ENCODE measurements around the gene F8A1.
"Not testable (repeated sequence)": the region's sequence is repeated elsewhere in the genome, so short reads cannot be mapped to it uniquely, and the experiment has no call there.

The F8A1 gene

GRCh38 chrX:154886069-154886788 is at the start of gene F8A1:
TSS of gene F8A1 (plus strand) at chrX:154886355. CDS start at chrX:154886375, 20 bp downstream.
- peak; percentile 12 for DNase-seq (ENCODE audit: low read depth)

- DNase-seq (ENCODE audit: low read depth): no peak
These were observed 45.3 kb upstream of the F8A1 start for GRCh38 chrX:154840856-154841255.

- DNase-seq (ENCODE audit: low read depth): no peak
These were observed 35.1 kb upstream of the F8A1 start for GRCh38 chrX:154850957-154851611.

- DNase-seq (ENCODE audit: low read depth): no peak
These were observed 30.9 kb upstream of the F8A1 start for GRCh38 chrX:154855256-154855655.

- not testable (repeated sequence) for DNase-seq (ENCODE audit: low read depth)
These were observed 17.6 kb upstream of the F8A1 start for GRCh38 chrX:154868522-154868921.

- no peak for DNase-seq (ENCODE audit: low read depth)
These were observed 12.8 kb upstream of the F8A1 start for GRCh38 chrX:154873329-154873728.

GRCh38 chrX:154884069-154884468 is 2.1 kb upstream of the F8A1 start:
- DNase-seq (ENCODE audit: low read depth): not testable (repeated sequence)

- not testable (repeated sequence) for DNase-seq (ENCODE audit: low read depth)
These were observed 1.1 kb upstream of the F8A1 start for GRCh38 chrX:154885057-154885456.

GRCh38 chrX:154885549-154885948 is 606 bp upstream of the F8A1 start:
- DNase-seq (ENCODE audit: low read depth): not testable (repeated sequence)

GRCh38 chrX:154886789-154887221 is 650 bp downstream of the F8A1 start:
- not testable (repeated sequence) for DNase-seq (ENCODE audit: low read depth)

GRCh38 chrX:154890990-154891639 is 5.0 kb downstream of the F8A1 start:
- no peak for DNase-seq (ENCODE audit: low read depth)

GRCh38 chrX:154892296-154892695 is 6.1 kb downstream of the F8A1 start:
- DNase-seq (ENCODE audit: low read depth): no peak

GRCh38 chrX:154900323-154900722 is 14.2 kb downstream of the F8A1 start:
- no peak for DNase-seq (ENCODE audit: low read depth)

GRCh38 chrX:154902408-154902807 is 16.3 kb downstream of the F8A1 start:
- no peak for DNase-seq (ENCODE audit: low read depth)

GRCh38 chrX:154908821-154909220 is 22.7 kb downstream of the F8A1 start:
- no peak for DNase-seq (ENCODE audit: low read depth)

GRCh38 chrX:154910048-154910447 is 23.9 kb downstream of the F8A1 start:
- DNase-seq (ENCODE audit: low read depth): not testable (repeated sequence)

- DNase-seq (ENCODE audit: low read depth): not testable (repeated sequence)
These were observed 24.4 kb downstream of the F8A1 start for GRCh38 chrX:154910528-154910927.

GRCh38 chrX:154914052-154914451 is 27.9 kb downstream of the F8A1 start:
- DNase-seq (ENCODE audit: low read depth): no peak

- no peak for DNase-seq (ENCODE audit: low read depth)
These were observed 31.9 kb downstream of the F8A1 start for GRCh38 chrX:154918060-154918483.

GRCh38 chrX:154924771-154925170 is 38.6 kb downstream of the F8A1 start:
- not testable (repeated sequence) for DNase-seq (ENCODE audit: low read depth)
